RWPE2 (cell line): ENCODE measurements around the gene NF1.

Source experiments
- ATAC-seq: fragments of 200-7000 bp; cut with Tn5 transposase; 3 replicates; pipeline ENCODE4 v1.9.1; 2021; ENCODE audit warnings: low read depth
- DNase-seq: peaks from one replicate; pipeline ENCODE4 v3.0.0-alpha.2; 2020; ENCODE audit warnings: low spot score
- H3K27ac ChIP-seq: fragments of 450-650 bp; 2 replicates; pipeline ENCODE4 v1.5.1; 2017; ENCODE audit warnings: mild to moderate bottlenecking; ENCODE audit not compliant: poor library complexity, severe bottlenecking
- H3K27me3 ChIP-seq: fragments of 250-450 bp; sonication (Bioruptor Pico); 2 replicates; pipeline ENCODE4 v1.5.1; 2021; ENCODE audit warnings: mild to moderate bottlenecking, moderate library complexity; ENCODE audit not compliant: insufficient read depth, poor library complexity, severe bottlenecking
- H3K36me3 ChIP-seq: fragments of 250-450 bp; sonication (Bioruptor Pico); 2 replicates; pipeline ENCODE4 v1.5.1; 2020; ENCODE audit warnings: low read depth, mild to moderate bottlenecking, moderate library complexity
- H3K4me1 ChIP-seq: fragments of 250-450 bp; sonication (Bioruptor Pico); 2 replicates; pipeline ENCODE4 v1.5.1; 2021; ENCODE audit warnings: mild to moderate bottlenecking, moderate library complexity; ENCODE audit not compliant: insufficient read depth, poor library complexity, severe bottlenecking
- H3K4me3 ChIP-seq: fragments of 250-450 bp; sonication (Bioruptor Pico); 2 replicates; pipeline ENCODE4 v1.5.1; 2021; ENCODE audit warnings: mild to moderate bottlenecking, moderate library complexity; ENCODE audit not compliant: severe bottlenecking
- H3K9me3 ChIP-seq: fragments of 250-450 bp; sonication (Bioruptor Pico); 2 replicates; pipeline ENCODE4 v1.5.1; 2021; ENCODE audit warnings: mild to moderate bottlenecking, moderate library complexity; ENCODE audit not compliant: severe bottlenecking
- CTCF ChIP-seq: fragments of 450-650 bp; IDR thresholded peaks from one replicate; pipeline ENCODE4 v1.5.1; 2017; ENCODE audit warnings: mild to moderate bottlenecking, moderate library complexity; ENCODE audit not compliant: poor library complexity, severe bottlenecking

NF1 gene

GRCh38 chr17:31320241-31320640 is 225.5 kb downstream of the NF1 start:
- Histone ChIP-seq H3K27ac (peak overlapping the region; percentile 42), H3K27me3 (no peaks in the 10 kb centered on the region), H3K4me1 (peaks cover 28% of the 10 kb centered on the region), H3K9me3 (no peaks in the 10 kb centered on the region), H3K36me3 (0 out of 2 replicates have a peak, but pooled peaks cover 10% of the 10 kb centered on the region), H3K4me3 (no peak overlapping the region)
- DNase-seq, result no peak
- ATAC-seq, result no peak
- no peak for TF ChIP-seq CTCF

GRCh38 chr17:31320791-31321190 is 226.0 kb downstream of the NF1 start:
- no peak for TF ChIP-seq CTCF
- H3K9me3 ChIP-seq, result no peaks in the 10 kb centered on the region
- H3K4me3 ChIP-seq, result no peak overlapping the region
- H3K27ac ChIP-seq, result peak overlapping the region; percentile 42
- peaks cover 9% of the 10 kb centered on the region; the same call in 1 of the 2 replicates for H3K36me3 ChIP-seq
- peaks cover 28% of the 10 kb centered on the region for H3K4me1 ChIP-seq
- ATAC-seq (no peak), DNase-seq (no peak)
- no peaks in the 10 kb centered on the region for H3K27me3 ChIP-seq

GRCh38 chr17:31321481-31321880 is 226.7 kb downstream of the NF1 start, which contains the start of gene EVI2A:
Gene EVI2A, minus strand, starts transcription at chr17:31321622. Its CDS starts 2,609 bp downstream, at chr17:31319013.
- Histone ChIP-seq H3K4me3 (no peak within 1 kb of the TSS), H3K4me1 (peaks cover 28% of the 10 kb centered on the region), H3K27me3 (no peaks in the 10 kb centered on the region), H3K36me3 (peaks cover 16% of the 10 kb centered on the region; the same call in 1 of the 2 replicates), H3K9me3 (no peaks in the 10 kb centered on the region), H3K27ac (peak within 1 kb of the TSS; percentile 42)
- no peak for TF ChIP-seq CTCF
- ATAC-seq (peak; percentile 49; the same call in 2 of the 3 replicates), DNase-seq (no peak)

GRCh38 chr17:31321966-31322365 is 227.2 kb downstream of the NF1 start:
- no peaks in the 10 kb centered on the region for H3K9me3 ChIP-seq
- TF ChIP-seq CTCF, result no peak
- no peak for DNase-seq
- H3K4me1 ChIP-seq, result peaks cover 29% of the 10 kb centered on the region
- peak overlapping the region; percentile 42 for H3K27ac ChIP-seq
- H3K4me3 ChIP-seq, result no peak overlapping the region
- peaks cover 17% of the 10 kb centered on the region for H3K36me3 ChIP-seq
- no peak for ATAC-seq
- no peaks in the 10 kb centered on the region for H3K27me3 ChIP-seq

- Histone ChIP-seq H3K36me3 (peaks cover 30% of the 10 kb centered on the region), H3K27me3 (no peaks in the 10 kb centered on the region), H3K4me1 (peaks cover 34% of the 10 kb centered on the region), H3K9me3 (no peaks in the 10 kb centered on the region), H3K27ac (no peak overlapping the region), H3K4me3 (no peak overlapping the region)
- no peak for TF ChIP-seq CTCF
- DNase-seq (no peak), ATAC-seq (no peak)
Observed at GRCh38 chr17:31323551-31323950, 228.8 kb downstream of the NF1 start.
